IMR-90 (cell line): ENCODE data around the gene PLCG2. TPM values are rescaled to one million over a fixed set of nuclear protein-coding genes. Genes with fewer than 3 reads are reported as not detected.

ENCODE experiments used
- ATAC-seq: fragments of 200-7000 bp; cut with Tn5 transposase; 2 replicates; pipeline ENCODE4 v1.9.1; 2020; ENCODE audit warnings: low read depth, mild to moderate bottlenecking, moderate library complexity
- BruUV-seq: library from RNA; stranded (reverse); fragments of 400-500 nt; replicated peaks from 2 replicates; lab custom pipeline; 2021; lab: Mats Ljungman, UMichigan
- CTCF ChIA-PET: fragments of 300-600 bp; formaldehyde crosslinking; extraction: SDS; loops from one replicate; lab custom pipeline; 2021; ENCODE audit warnings: antibody characterized with exemption; lab: Yijun Ruan, JAX
- POLR2A ChIA-PET: fragments of 300-600 bp; sonication (Branson Sonifier 250); formaldehyde crosslinking; loops from one replicate; lab custom pipeline; 2022; ENCODE audit warnings: antibody characterized with exemption; ENCODE audit not compliant: unreplicated experiment; lab: Charles Lee
- DNase-seq: peaks from one replicate; pipeline ENCODE4 v3.0.0; 2013
- H2AFZ ChIP-seq: replicated peaks from 2 replicates; pipeline ENCODE3; 2013; ENCODE audit warnings: low read length, mild to moderate bottlenecking; ENCODE audit not compliant: poor library complexity
- H2AK5ac ChIP-seq: 2 replicates; pipeline ENCODE4 v1.6.1; 2013; ENCODE audit warnings: low read depth, low read length, inconsistent platforms
- H2AK9ac ChIP-seq: replicated peaks from 2 replicates; pipeline ENCODE3; 2013; ENCODE audit warnings: mild to moderate bottlenecking, low read depth, low read length, moderate library complexity; ENCODE audit not compliant: poor library complexity
- H2BK120ac ChIP-seq: 2 replicates; pipeline ENCODE4 v1.6.1; 2013; ENCODE audit warnings: low read depth, low read length, inconsistent platforms
- H2BK15ac ChIP-seq: 3 replicates; pipeline ENCODE4 v1.6.1; 2013; ENCODE audit warnings: low read depth, low read length, inconsistent platforms
- H2BK20ac ChIP-seq: 2 replicates; pipeline ENCODE4 v1.6.1; 2013; ENCODE audit warnings: low read depth, mild to moderate bottlenecking, inconsistent platforms, low read length, moderate library complexity
- H2BK5ac ChIP-seq: 2 replicates; pipeline ENCODE4 v1.6.1; 2013; ENCODE audit warnings: mild to moderate bottlenecking, low read depth, low read length, inconsistent platforms; ENCODE audit not compliant: poor library complexity, severe bottlenecking
- H3K14ac ChIP-seq: replicated peaks from 2 replicates; pipeline ENCODE4 v1.6.1; 2013; ENCODE audit warnings: low read depth, low read length, inconsistent platforms
- H3K18ac ChIP-seq: 2 replicates; pipeline ENCODE4 v1.6.1; 2013; ENCODE audit warnings: low read depth, low read length, control low read depth
- H3K23ac ChIP-seq: 2 replicates; pipeline ENCODE4 v1.6.1; 2013; ENCODE audit warnings: low read depth, low read length, inconsistent platforms
- H3K27ac ChIP-seq: 2 replicates; pipeline ENCODE4 v1.5.1; 2013; ENCODE audit warnings: mild to moderate bottlenecking, control low read depth, low read length; ENCODE audit not compliant: insufficient read depth
- H3K27me3 ChIP-seq: 2 replicates; pipeline ENCODE4 v1.6.1; 2013; ENCODE audit warnings: low read length; ENCODE audit not compliant: control insufficient read depth, insufficient read depth
- H3K36me3 ChIP-seq: 2 replicates; pipeline ENCODE4 v1.6.1; 2013; ENCODE audit warnings: low read length, mixed read lengths; ENCODE audit not compliant: control insufficient read depth, insufficient read depth
- H3K4ac ChIP-seq: 2 replicates; pipeline ENCODE4 v1.6.1; 2013; ENCODE audit warnings: low read depth, low read length, inconsistent platforms
- H3K4me1 ChIP-seq: 2 replicates; pipeline ENCODE4 v1.6.1; 2013; ENCODE audit warnings: low read length, mixed read lengths; ENCODE audit not compliant: control insufficient read depth, insufficient read depth
- H3K4me2 ChIP-seq: 2 replicates; pipeline ENCODE4 v1.6.1; 2013; ENCODE audit warnings: low read depth, mild to moderate bottlenecking, control low read depth, low read length, moderate library complexity
- H3K4me3 ChIP-seq: 2 replicates; pipeline ENCODE4 v1.5.1; 2013; ENCODE audit warnings: low read depth, mild to moderate bottlenecking, control low read depth, low read length, moderate library complexity; ENCODE audit not compliant: insufficient read depth
- H3K56ac ChIP-seq: 2 replicates; pipeline ENCODE4 v1.6.1; 2013; ENCODE audit warnings: low read length, inconsistent platforms; ENCODE audit not compliant: insufficient read depth; ENCODE audit errors: extremely low read depth
- H3K79me1 ChIP-seq, 2 experiments: 2 replicates each; pipeline ENCODE4 v1.6.1; 2013; ENCODE audit warnings: low read length in 2 of 2, inconsistent platforms in 1 of 2, low read depth in 1 of 2
- H3K9ac ChIP-seq: 2 replicates; pipeline ENCODE4 v1.6.1; 2013; ENCODE audit warnings: low read depth, low read length, control low read depth
- H3K9me1 ChIP-seq: 2 replicates; pipeline ENCODE4 v1.6.1; 2013; ENCODE audit warnings: low read length, inconsistent platforms; ENCODE audit not compliant: insufficient read depth
- H3K9me3 ChIP-seq: 2 replicates; pipeline ENCODE4 v1.6.1; 2013; ENCODE audit warnings: low read length; ENCODE audit not compliant: control insufficient read depth, insufficient read depth
- H4K20me1 ChIP-seq: 2 replicates; pipeline ENCODE4 v1.6.1; 2013; ENCODE audit warnings: low read length, inconsistent platforms; ENCODE audit not compliant: insufficient read depth
- H4K5ac ChIP-seq: 2 replicates; pipeline ENCODE4 v1.6.1; 2013; ENCODE audit warnings: mild to moderate bottlenecking, low read depth, low read length, control low read depth
- H4K8ac ChIP-seq, 2 experiments: 2 replicates each; pipeline ENCODE4 v1.6.1; 2013; ENCODE audit warnings: low read depth in 2 of 2, low read length in 2 of 2, control low read depth in 1 of 2, inconsistent platforms in 1 of 2
- H4K91ac ChIP-seq: 2 replicates; pipeline ENCODE4 v1.6.1; 2013; ENCODE audit warnings: low read depth, low read length, inconsistent platforms; ENCODE audit not compliant: insufficient read depth
- CHD1 ChIP-seq: IDR thresholded peaks from 2 replicates; pipeline ENCODE4 v1.6.1; 2012; ENCODE audit warnings: low read depth, low read length, improper control_type of control experiment
- FOS ChIP-seq: fragments of 150-350 bp; IDR thresholded peaks from 2 replicates; pipeline ENCODE4 v1.6.1; 2016; ENCODE audit warnings: low read depth, low read length
- MAFK ChIP-seq: IDR thresholded peaks from 2 replicates; pipeline ENCODE4 v1.6.1; 2012; ENCODE audit warnings: low read depth, low read length, improper control_type of control experiment
- MXI1 ChIP-seq: IDR thresholded peaks from 2 replicates; pipeline ENCODE4 v1.6.1; 2012; ENCODE audit warnings: low read depth, mild to moderate bottlenecking, low read length, moderate library complexity, borderline replicate concordance
- RFX5 ChIP-seq: IDR thresholded peaks from 2 replicates; pipeline ENCODE4 v1.8.0; 2012; ENCODE audit warnings: low read depth, mild to moderate bottlenecking, low read length, moderate library complexity
- SMC3 ChIP-seq: fragments of 150-350 bp; IDR thresholded peaks from 2 replicates; pipeline ENCODE4 v1.6.1; 2016; ENCODE audit warnings: low read depth, mild to moderate bottlenecking, antibody characterized with exemption, low read length, moderate library complexity
- WGBS, 2 experiments: methylation state at CpG; one replicate each; pipeline versions ENCODE4 v1.1.5 to v1.1.7; 2013; ENCODE audit warnings: missing lambda C conversion rate in 2 of 2; ENCODE audit not compliant: insufficient read length in 1 of 2; ENCODE audit errors: extremely low coverage in 2 of 2; 5-methylcytosine and 5-hydroxymethylcytosine counted together
- dilution Hi-C: fragments of 300-500 bp; cut with HindIII; formaldehyde crosslinking; loops from one replicate; pipeline ENCODE4 v1.14.3; 2018; ENCODE audit warnings: low sequenced_read_pairs; ENCODE audit not compliant: unreplicated experiment
- in situ Hi-C: fragments of 300-500 bp; cut with MboI; formaldehyde crosslinking; loops from 3 replicates; pipeline ENCODE4 v1.14.3; 2019; ENCODE audit warnings: low sequenced_read_pairs, inconsistent platforms, mixed read lengths
- intact Hi-C: fragments of 100-400 bp; cut with micrococcal nuclease; formaldehyde crosslinking; loops from 2 replicates; pipeline ENCODE4 v1.10.0; 2022
- polyA plus RNA-seq, 3 experiments: library from polyadenylated mRNA; depleted of rRNA; stranded (reverse); fragments of >200 nt; gene quantifications; 2 replicates each; pipeline ENCODE4 v1.2.3, GENCODE V29; 2012; ENCODE audit warnings: low replicate concordance in 1 of 3
- total RNA-seq: library from RNA; depleted of rRNA; stranded (reverse); fragments of >200 nt; gene quantifications from 2 replicates; pipeline ENCODE4 v1.2.3, GENCODE V29; 2012
- TF ChIP-seq, protein P1 (sequence below): fragments of 150-350 bp; IDR thresholded peaks from 2 replicates; pipeline ENCODE4 v1.6.1; 2016; ENCODE audit warnings: low read depth, mild to moderate bottlenecking, low read length, moderate library complexity, borderline replicate concordance

The PLCG2 gene
- total and polyA plus RNA-seq, 2 of the 4 experiments (the other 2 are of a cell fraction) = 0.14 to 0.18 TPM

DNA sequence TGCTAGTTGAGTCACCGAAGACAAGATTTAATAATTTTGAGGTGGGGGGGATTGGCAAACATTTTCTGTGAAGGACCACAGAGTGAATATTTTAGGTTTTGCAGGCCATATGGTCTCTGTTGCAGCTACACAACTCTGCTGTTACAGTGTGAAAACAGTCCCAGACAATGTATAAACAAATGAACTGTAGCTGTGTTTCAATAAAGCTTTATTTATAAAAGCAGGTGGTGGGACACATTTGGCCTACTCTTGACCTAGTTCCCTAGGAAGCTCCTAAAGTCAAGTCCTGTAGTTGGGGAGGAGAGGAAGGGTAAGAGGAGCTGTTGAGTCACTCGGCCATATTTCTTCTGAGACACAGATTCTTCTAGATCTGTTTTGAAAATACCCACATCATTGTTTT, 139.8 kb downstream of the PLCG2 start:
- no peaks in the 10 kb centered on the region for H4K20me1 ChIP-seq
- no peaks in the 10 kb centered on the region; the same call in 1 of the 2 replicates for H3K4me1 ChIP-seq
- H3K9me3 ChIP-seq = no peaks in the 10 kb centered on the region
- no peak overlapping the region for H2BK15ac ChIP-seq
- H2AFZ ChIP-seq = no peak overlapping the region
- H2BK20ac ChIP-seq = no peak overlapping the region
- no peak overlapping the region for H2BK5ac ChIP-seq
- no peak overlapping the region for H3K27ac ChIP-seq
- H3K56ac ChIP-seq = no peak overlapping the region
- no peak for DNase-seq
- in situ Hi-C loops (no loop called here), dilution Hi-C loops (no loop called here), intact Hi-C loops (no loop called here)
- H4K8ac ChIP-seq = no peak overlapping the region
- no peak overlapping the region for H3K9ac ChIP-seq
- no peak overlapping the region for H3K14ac ChIP-seq
- ChIA-PET CTCF (interaction anchor here (0.6 to 0.7 kb wide), 2 partner anchors 252 to 499 kb away, joined by 3 to 4 read pairs; no protein-coding TSS in a partner anchor), POLR2A (no interaction called here)
- no peak overlapping the region for H2BK120ac ChIP-seq
- no peaks in the 10 kb centered on the region for H3K79me1 ChIP-seq
- no peak overlapping the region for H3K4me3 ChIP-seq
- BruUV-seq = no TSS peak
- H3K27me3 ChIP-seq = peaks cover 6% of the 10 kb centered on the region; the same call in 1 of the 2 replicates
- H3K36me3 ChIP-seq = no peaks in the 10 kb centered on the region
- no peak overlapping the region for H4K5ac ChIP-seq
- TF ChIP-seq FOS = no peak
- no peak for TF ChIP-seq SMC3
- TF ChIP-seq, protein P1, sequence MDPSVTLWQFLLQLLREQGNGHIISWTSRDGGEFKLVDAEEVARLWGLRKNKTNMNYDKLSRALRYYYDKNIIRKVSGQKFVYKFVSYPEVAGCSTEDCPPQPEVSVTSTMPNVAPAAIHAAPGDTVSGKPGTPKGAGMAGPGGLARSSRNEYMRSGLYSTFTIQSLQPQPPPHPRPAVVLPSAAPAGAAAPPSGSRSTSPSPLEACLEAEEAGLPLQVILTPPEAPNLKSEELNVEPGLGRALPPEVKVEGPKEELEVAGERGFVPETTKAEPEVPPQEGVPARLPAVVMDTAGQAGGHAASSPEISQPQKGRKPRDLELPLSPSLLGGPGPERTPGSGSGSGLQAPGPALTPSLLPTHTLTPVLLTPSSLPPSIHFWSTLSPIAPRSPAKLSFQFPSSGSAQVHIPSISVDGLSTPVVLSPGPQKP = no peak
- no peak for TF ChIP-seq RFX5
- no peak for TF ChIP-seq CHD1
- no peak for TF ChIP-seq MXI1
- TF ChIP-seq MAFK = no peak
- H3K4ac ChIP-seq = no peak overlapping the region
- no peak overlapping the region for H2AK9ac ChIP-seq
- no peak overlapping the region for H4K91ac ChIP-seq
- H3K23ac ChIP-seq = no peak overlapping the region
- 80% methylated on average over 1 of the region's 2 CpGs; no CpG with 5 or more reads in 1 of the 2 experiments for WGBS, 2 experiments
- H3K9me1 ChIP-seq = no peaks in the 10 kb centered on the region
- H2AK5ac ChIP-seq = no peak overlapping the region
- no peak for ATAC-seq
- no peak overlapping the region for H3K18ac ChIP-seq
- H3K4me2 ChIP-seq = no peak overlapping the region
